ENCODE data around the gene PARPBP. TPM values are rescaled to one million over a fixed set of nuclear protein-coding genes. Genes with fewer than 3 reads are reported as not detected.
A peak's percentile ranks its signal among the peaks of the same experiment; 100 is the strongest.
"Not testable (repeated sequence)": the region's sequence is repeated elsewhere in the genome, so short reads cannot be mapped to it uniquely, and the experiment has no call there.

The PARPBP gene, protein sequence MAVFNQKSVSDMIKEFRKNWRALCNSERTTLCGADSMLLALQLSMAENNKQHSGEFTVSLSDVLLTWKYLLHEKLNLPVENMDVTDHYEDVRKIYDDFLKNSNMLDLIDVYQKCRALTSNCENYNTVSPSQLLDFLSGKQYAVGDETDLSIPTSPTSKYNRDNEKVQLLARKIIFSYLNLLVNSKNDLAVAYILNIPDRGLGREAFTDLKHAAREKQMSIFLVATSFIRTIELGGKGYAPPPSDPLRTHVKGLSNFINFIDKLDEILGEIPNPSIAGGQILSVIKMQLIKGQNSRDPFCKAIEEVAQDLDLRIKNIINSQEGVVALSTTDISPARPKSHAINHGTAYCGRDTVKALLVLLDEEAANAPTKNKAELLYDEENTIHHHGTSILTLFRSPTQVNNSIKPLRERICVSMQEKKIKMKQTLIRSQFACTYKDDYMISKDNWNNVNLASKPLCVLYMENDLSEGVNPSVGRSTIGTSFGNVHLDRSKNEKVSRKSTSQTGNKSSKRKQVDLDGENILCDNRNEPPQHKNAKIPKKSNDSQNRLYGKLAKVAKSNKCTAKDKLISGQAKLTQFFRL
- 3.8 and 7.2 TPM in 2 replicates for total RNA-seq

DNA sequence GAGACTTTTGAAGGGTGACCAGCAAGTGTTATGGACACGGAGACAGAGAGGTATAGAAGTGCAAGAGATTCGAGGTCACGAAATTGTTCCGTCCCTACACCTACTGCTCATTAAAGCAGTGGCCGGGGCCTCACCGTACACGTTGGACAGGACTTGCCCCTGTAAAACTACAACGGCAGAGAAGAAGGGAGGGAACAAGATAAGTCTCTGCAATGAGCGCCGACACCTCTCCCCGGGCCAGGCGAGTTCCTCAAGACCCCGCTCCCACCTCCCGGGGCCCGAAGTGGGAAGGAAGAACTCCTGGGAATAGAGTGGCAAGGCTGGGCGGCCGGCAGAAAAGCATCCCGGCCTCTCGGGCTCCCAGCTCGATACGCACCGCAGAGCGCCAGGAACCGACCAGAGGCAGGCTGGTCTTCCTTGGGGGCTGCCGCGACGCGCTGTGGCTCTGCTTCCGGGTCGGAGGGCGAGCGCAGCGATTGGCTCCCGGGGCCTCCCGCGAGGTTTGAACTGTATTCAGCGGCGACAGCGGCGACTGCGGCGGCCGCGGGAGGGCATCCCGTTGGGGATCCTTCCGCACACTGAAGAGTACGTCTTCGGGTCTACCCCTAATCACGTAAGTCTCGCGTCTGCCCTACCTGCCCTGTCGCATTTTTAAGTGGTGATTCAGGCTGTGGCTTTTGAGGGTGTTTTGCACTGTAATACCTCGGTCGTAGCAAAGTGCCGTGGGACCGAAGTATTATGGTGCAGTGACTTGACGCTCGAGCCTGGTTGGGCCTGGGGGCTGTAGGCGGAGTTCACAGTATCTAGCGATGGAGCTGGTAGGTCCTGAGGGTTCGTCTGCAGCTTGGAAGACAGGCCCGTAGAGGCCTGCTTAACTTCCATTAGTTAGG is at the start of gene PARPBP, which contains the start of gene NUP37:
TSS of gene PARPBP (plus strand) at position 510 of the 890 bp plus-strand sequence. CDS start 3,706 bp downstream, outside the sequence.
TSS of gene NUP37 (minus strand) at position 441 of the 890 bp plus-strand sequence. CDS start 1,596 bp downstream, outside the sequence.
- DNase-seq (ENCODE audit: extremely low read depth, low read depth, low spot score), result peak; percentile 31

- not testable (repeated sequence) for DNase-seq (ENCODE audit: extremely low read depth, low read depth, low spot score)
These were observed 47.9 kb upstream of the PARPBP start for GRCh38 chr12:102072092-102072491.

GRCh38 chr12:102080842-102081241 is 39.1 kb upstream of the PARPBP start:
- DNase-seq (ENCODE audit: extremely low read depth, low read depth, low spot score), result no peak

DNA sequence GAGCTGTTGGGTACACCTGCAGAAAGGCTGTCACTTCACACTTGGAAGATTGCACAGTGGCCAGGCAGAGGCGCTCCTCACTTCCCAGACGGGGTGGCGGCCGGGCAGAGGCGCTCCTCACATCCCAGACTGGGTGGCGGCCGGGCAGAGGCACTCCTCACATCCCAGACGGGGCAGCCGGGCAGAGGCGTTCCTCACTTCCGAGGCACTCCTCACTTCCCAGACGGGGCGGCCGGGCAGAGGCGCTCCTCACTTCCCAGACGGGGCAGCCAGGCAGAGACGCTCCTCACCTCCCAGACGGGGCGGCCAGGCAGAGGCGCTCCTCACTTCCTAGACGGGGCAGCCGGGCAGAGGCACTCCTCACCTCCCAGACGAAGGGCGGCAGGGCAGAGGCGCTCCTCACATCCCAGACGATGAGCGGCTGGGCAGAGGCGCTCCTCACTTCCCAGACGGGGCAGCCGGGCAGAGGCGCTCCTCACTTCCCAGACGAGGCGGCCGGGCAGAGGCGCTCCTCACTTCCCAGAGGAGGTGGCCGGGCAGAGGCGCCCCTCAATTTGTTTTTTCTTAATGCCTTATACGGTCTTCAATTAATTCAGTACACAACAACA is 30.7 kb upstream of the PARPBP start:
- not testable (repeated sequence) for DNase-seq (ENCODE audit: extremely low read depth, low read depth, low spot score)

GRCh38 chr12:102093319-102093718 is 26.7 kb upstream of the PARPBP start:
- DNase-seq (ENCODE audit: extremely low read depth, low read depth, low spot score), result no peak

DNA sequence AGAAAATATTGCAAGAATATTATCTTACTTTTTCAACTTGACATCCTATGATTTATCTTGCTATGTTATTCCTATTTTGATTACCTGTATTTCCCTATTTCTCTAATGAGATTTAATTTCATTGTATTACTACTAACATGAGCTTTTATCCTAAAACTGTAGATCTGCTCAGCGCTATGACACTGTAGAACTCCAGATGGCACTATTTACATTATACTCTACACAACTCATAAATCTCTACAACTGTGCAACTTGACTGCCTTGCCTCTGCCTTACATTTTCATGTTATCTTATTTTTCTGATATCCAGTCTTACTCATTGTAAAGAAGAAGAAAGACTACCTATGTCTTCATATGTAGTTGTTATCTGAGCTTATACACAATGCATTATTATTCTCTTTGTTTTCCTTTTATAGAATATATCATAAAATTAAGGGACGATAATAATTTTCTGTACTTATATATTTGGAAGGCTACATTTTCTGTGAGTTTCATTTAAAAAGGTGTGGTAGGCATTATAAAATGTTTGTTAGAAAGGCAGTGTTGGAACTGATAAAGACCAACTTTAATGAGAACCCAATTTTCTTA is 24.2 kb upstream of the PARPBP start:
- peak; percentile 16 for DNase-seq (ENCODE audit: extremely low read depth, low read depth, low spot score)

DNA sequence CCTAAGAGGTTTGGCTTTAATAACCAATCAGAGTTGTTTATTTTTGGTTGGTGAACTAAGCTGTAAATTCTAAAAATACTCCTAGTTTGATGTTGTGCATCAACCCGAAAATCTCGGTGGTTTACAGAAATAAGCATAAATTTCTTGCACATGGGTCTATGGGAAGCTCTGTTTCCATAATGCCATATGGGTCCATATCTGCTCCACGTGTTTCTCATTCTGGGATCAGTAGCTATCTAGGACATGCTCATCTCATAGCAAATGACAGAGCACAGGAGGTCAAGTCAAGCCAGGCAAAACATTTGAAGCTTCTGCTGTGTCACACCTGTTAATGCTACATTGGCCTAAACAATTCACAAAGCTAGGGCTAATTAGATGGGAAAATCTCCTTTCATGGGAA is 23.1 kb upstream of the PARPBP start:
- no peak for DNase-seq (ENCODE audit: extremely low read depth, low read depth, low spot score)

DNA sequence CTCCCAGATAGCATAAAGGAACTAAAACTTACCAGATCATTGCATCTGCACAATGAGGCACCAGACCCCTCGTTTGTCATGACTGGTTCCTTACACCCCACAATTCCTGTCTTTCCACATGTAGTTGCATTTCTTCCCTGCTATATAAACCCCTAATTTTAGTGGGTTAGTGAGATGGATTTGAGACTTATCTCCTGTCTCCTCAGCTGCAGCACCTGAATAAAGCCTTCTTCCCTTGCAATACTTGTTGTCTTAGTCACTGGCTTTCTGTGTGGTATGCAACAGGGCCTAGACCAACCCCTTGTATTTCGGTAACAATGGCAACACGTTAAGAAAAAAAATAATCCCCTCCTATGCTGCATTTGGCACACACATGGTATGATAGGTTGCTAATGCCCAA is 13.1 kb upstream of the PARPBP start:
- no peak for DNase-seq (ENCODE audit: extremely low read depth, low read depth, low spot score)

GRCh38 chr12:102107970-102108369 is 12.0 kb upstream of the PARPBP start:
- no peak for DNase-seq (ENCODE audit: extremely low read depth, low read depth, low spot score)

GRCh38 chr12:102110782-102111181 is 9.2 kb upstream of the PARPBP start:
- DNase-seq (ENCODE audit: extremely low read depth, low read depth, low spot score), result no peak

DNA sequence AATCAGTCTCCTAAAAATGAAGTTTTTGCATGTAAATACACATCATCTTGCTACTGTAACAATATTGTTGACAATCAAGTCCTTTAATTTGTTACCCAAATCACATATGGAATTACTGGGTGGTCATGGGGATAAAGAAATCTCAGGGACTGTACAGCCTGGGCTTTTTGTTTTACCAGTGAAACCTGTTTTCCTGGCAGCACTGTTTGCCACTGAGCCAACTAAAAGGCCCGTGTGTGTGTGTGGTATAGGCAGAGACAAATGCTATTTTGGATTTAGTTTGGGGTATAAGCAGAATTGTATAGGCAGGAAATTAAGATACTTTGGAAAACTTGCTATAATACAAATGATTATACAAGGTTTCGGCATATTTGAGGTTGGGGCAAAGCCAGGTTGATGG is 5.8 kb upstream of the PARPBP start:
- DNase-seq (ENCODE audit: extremely low read depth, low read depth, low spot score), result no peak

DNA sequence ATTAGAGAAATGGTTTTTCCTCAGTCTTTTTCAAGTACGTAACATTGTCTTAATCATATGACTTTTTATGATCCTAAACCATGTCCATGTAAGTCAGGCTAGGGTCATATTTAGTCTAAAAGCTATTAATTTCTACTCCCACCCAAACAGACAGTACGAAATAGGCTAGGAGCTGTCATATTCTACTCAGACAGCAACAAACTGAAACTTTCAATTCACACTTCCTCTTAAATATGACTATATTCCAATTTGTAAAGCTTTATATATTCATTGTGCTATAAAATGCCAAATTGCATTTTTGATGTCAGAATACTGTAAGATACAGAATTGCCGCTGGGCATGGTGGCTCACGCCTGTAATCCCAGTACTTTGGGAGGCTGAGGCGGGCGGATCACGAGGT is 3.6 kb upstream of the PARPBP start:
- DNase-seq (ENCODE audit: extremely low read depth, low read depth, low spot score), result no peak

DNA sequence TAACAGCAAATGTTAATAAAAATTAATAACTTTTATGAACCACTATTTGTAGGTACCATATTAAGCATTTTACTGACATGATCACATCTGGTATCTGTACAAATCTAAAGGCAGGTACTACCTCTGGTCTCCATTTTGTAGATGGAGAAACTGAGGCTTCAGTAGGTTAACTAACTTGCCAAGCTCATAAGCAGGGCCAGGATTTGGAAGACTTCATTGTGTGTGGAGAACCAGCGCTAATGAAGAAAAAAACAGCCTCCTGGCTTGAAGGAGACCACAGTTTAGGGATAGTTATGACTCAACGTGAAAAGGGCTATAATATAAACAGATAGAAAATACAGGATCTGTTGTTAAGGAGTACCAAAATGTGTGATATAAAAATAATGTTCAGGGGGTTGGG is 1.1 kb upstream of the PARPBP start:
- DNase-seq (ENCODE audit: extremely low read depth, low read depth, low spot score), result no peak

DNA sequence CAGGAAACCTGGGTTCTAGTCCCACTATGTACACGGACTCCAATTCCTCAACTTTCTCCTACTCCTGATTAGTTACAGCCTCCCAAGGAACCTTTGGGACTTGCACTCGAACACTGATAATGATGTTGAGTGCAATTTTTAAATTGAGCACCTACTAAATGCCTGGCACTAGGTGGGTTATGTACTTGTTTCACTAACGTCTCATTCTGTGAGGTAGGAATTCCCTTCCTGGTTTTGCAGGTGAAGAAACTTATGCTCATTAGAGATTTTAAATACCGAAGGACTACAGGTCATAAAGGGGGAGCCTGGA is 536 bp downstream of the PARPBP start:
- peak; percentile 7 for DNase-seq (ENCODE audit: extremely low read depth, low read depth, low spot score)

- peak; percentile 5 for DNase-seq (ENCODE audit: extremely low read depth, low read depth, low spot score)
These were observed 903 bp downstream of the PARPBP start for GRCh38 chr12:102120886-102121285.

GRCh38 chr12:102121328-102121727 is 1.3 kb downstream of the PARPBP start:
- not testable (repeated sequence) for DNase-seq (ENCODE audit: extremely low read depth, low read depth, low spot score)

GRCh38 chr12:102130720-102131119 is 10.7 kb downstream of the PARPBP start:
- DNase-seq (ENCODE audit: extremely low read depth, low read depth, low spot score), result not testable (repeated sequence)

GRCh38 chr12:102131442-102131841 is 11.5 kb downstream of the PARPBP start:
- DNase-seq (ENCODE audit: extremely low read depth, low read depth, low spot score), result not testable (repeated sequence)

DNA sequence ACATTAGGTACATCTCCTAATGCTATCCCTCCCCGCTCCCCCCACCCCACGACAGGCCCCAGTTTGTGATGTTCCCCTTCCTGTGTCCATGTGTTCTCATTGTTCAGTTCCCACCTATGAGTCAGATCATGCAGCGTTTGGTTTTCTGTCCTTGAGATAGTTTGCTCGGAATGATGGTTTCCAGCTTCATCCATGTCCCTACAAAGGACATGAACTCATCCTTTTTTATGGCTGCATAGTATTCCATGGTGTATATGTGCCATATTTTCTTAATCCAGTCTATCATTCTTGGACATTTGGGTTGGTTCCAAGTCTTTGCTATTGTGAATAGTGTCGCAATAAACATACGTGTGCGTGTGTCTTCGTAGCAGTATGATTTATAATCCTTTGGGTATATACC is 17.6 kb downstream of the PARPBP start:
- DNase-seq (ENCODE audit: extremely low read depth, low read depth, low spot score), result not testable (repeated sequence)

DNA sequence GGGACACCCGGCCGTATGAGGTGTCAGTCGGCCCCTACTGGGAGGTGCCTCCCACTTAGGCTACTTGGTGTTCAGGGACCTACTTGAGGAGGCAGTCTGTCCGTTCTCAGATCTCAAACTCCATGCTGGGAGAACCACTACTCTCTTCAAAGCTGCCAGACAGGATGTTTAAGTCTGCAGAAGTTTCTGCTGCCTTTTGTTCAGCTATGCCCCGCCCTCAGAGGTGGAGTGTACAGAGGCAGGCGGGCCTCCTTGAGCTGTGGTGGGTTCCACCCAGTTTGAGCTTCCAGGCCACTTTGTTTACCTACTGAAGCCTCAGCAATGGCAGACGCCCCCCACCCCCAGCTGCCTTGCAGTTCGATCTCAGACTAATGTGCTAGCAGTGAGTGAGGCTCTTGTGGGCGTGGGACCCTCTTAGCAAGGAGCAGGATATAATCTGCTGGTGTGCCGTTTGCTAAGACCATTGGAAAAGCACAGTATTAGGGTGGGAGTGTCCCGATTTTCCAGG is 22.9 kb downstream of the PARPBP start:
- not testable (repeated sequence) for DNase-seq (ENCODE audit: extremely low read depth, low read depth, low spot score)
